Stimulated activated naive B cell treated with anti-CD40 and anti-IgM and Interleukin-4, amounts not matched to agents 10 μg/mL and 1 μg/mL and 100 μg/mL, for 72 hours (primary cell): ENCODE measurements around the gene HUNK.
A peak's percentile ranks its signal among the peaks of the same experiment; 100 is the strongest.

Experiments used
- ATAC-seq, 2 donors: fragments of 150-1000 bp; cut with Tn5 transposase; replicated peaks; 2 replicates each; pipeline ENCODE4 v1.10.0; 2021; ENCODE audit warnings: moderate library complexity in 1 of 2
- DNase-seq: peaks from one replicate; pipeline ENCODE4 v3.0.0; 2021
- H3K27ac Mint-ChIP-seq: one replicate; pipeline ENCODE4 v1.8.0; 2022; ENCODE audit warnings: mild to moderate bottlenecking, mixed read lengths
- H3K27me3 Mint-ChIP-seq, 2 donors: one replicate each; pipeline ENCODE4 v1.8.0; 2022; ENCODE audit warnings: mixed read lengths in 2 of 2
- H3K36me3 Mint-ChIP-seq, 2 donors: one replicate each; pipeline ENCODE4 v1.8.0; 2022; ENCODE audit warnings: mixed read lengths in 2 of 2, mild to moderate bottlenecking in 1 of 2
- H3K4me1 Mint-ChIP-seq, 2 donors: one replicate each; pipeline ENCODE4 v1.8.0; 2022; ENCODE audit warnings: mixed read lengths in 2 of 2, mild to moderate bottlenecking in 1 of 2
- H3K4me3 Mint-ChIP-seq, 2 donors: one replicate each; pipeline ENCODE4 v1.8.0; 2022; ENCODE audit warnings: mild to moderate bottlenecking in 2 of 2, mixed read lengths in 2 of 2, moderate library complexity in 1 of 2
- H3K9me3 Mint-ChIP-seq, 2 donors: one replicate each; pipeline ENCODE4 v1.8.0; 2022; ENCODE audit warnings: mixed read lengths in 2 of 2, mild to moderate bottlenecking in 1 of 2

HUNK gene

DNA sequence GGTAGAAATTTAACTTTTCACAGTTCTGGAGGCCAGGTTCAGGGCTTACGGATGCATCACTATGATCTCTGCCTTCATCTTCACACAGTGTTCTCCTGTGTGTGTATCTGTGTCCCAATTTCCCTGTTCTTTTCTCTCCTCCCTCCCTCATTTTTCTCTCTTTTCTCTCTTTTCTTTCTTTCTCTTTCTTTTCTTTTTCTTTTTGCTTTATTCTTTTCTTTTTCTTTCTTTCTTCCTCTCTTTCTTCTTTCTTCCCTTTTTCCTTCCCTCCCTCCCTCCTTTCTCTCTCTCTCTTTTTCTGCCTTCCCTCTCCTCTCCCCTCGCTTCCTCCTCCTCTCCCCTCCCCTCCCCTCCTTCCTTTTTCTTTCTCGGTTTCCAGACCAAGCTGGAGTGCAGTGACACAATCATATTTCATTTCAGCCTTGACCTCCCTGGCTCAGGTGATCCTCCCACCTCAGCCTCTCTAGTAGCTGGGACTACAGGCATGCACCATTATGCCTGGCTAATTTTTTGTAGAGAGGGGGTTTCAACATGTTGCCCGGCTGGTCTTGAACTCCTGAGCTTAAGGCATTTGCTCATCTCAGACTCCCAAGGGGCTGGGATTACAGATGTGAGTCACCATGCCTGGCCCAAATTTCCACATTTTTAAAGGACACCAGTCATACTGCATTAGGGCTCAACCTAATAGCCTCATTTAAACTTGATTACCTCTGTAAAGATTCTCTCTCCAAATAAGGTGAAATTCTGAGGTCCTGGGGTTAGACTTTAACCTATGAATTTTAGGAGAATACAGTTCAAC lies 115.9 kb downstream of the HUNK start:
- no peak for DNase-seq
- peaks cover 3 to 7% of the 10 kb centered on the region in 2 donors for H3K9me3 Mint-ChIP-seq
- no peak overlapping the region for H3K27ac Mint-ChIP-seq
- no peaks in the 10 kb centered on the region for H3K4me1 Mint-ChIP-seq
- H3K36me3 Mint-ChIP-seq, result no peaks in the 10 kb centered on the region
- no peak overlapping the region for H3K4me3 Mint-ChIP-seq
- peaks cover 0 to 4% of the 10 kb centered on the region in 2 donors for H3K27me3 Mint-ChIP-seq
- ATAC-seq, result no peak

DNA sequence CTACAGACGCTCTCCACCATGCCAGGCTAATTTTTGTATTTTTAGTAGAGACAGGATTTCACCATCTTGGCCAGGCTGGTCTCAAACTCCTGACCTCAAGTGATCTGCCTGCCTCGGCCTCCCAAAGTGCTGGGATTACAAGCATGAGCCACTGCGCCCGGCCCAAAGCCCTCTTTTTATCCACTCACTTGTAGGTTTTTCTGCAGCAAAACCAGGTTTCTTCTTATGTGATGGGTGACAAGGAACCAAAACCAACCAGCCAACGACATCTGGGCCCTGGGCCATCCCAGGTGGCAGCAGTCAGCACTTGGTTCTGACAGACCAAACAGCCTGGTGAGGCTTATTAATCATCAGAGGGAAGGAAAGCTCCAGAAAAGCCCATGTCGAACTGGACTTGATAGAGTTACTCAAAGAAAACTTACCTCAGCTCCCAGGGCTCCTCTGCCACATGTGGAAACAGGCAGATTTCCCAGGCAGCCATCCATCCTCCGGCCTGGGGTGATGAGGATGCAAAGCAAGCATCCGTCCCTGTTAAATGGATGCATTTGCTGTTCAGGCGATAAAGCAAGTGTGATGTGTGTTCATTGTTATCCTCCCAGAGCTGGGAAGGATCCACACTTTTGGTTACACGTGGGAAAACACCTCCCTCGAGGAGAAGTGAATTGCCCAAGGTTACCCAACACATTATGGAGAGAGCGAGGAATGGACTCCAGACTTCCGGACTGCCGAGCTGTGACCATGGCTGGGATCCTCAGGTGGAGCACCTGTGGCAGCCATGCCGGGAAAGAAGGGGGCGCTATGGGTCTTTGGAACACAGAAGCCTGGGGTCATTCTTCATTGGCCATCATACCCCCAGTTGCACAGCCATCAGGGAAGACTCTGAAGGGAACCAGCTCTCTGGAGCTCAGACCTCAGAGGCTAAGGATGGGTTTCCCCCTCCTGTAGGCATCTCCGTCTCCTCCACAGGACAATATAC lies 118.8 kb downstream of the HUNK start:
- DNase-seq, result no peak
- no peak overlapping the region for H3K4me3 Mint-ChIP-seq
- H3K36me3 Mint-ChIP-seq, result no peaks in the 10 kb centered on the region
- no peak for ATAC-seq
- no peak overlapping the region for H3K27ac Mint-ChIP-seq
- H3K9me3 Mint-ChIP-seq, result no peaks in the 10 kb centered on the region
- H3K27me3 Mint-ChIP-seq, result peaks cover 0 to 4% of the 10 kb centered on the region in 2 donors
- H3K4me1 Mint-ChIP-seq, result no peaks in the 10 kb centered on the region

DNA sequence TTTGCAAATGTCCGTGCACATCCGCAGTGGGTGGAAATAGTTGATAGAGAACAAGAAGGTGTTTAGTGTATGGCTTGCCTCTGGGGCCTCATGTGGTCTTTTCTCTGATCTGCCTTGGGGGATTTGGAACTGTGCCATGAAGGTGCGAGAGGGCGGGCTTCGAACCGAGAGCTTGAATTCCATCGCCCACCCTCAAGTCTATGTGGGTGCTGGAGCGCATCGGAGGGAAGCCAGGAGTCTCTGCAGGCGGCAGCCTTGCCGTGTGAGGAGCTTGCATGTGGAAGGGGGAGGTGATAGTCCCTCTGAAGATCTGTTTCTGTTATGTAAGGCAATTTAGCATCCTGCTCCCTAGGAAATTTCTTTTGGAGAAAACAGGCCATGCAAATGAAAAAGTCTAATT lies 119.6 kb downstream of the HUNK start:
- H3K4me1 Mint-ChIP-seq, result no peaks in the 10 kb centered on the region
- no peak overlapping the region for H3K27ac Mint-ChIP-seq
- DNase-seq (no peak), ATAC-seq (no peak)
- H3K27me3 Mint-ChIP-seq, result peaks cover 0 to 4% of the 10 kb centered on the region in 2 donors
- H3K36me3 Mint-ChIP-seq, result no peaks in the 10 kb centered on the region
- no peaks in the 10 kb centered on the region for H3K9me3 Mint-ChIP-seq
- H3K4me3 Mint-ChIP-seq, result no peak overlapping the region

DNA sequence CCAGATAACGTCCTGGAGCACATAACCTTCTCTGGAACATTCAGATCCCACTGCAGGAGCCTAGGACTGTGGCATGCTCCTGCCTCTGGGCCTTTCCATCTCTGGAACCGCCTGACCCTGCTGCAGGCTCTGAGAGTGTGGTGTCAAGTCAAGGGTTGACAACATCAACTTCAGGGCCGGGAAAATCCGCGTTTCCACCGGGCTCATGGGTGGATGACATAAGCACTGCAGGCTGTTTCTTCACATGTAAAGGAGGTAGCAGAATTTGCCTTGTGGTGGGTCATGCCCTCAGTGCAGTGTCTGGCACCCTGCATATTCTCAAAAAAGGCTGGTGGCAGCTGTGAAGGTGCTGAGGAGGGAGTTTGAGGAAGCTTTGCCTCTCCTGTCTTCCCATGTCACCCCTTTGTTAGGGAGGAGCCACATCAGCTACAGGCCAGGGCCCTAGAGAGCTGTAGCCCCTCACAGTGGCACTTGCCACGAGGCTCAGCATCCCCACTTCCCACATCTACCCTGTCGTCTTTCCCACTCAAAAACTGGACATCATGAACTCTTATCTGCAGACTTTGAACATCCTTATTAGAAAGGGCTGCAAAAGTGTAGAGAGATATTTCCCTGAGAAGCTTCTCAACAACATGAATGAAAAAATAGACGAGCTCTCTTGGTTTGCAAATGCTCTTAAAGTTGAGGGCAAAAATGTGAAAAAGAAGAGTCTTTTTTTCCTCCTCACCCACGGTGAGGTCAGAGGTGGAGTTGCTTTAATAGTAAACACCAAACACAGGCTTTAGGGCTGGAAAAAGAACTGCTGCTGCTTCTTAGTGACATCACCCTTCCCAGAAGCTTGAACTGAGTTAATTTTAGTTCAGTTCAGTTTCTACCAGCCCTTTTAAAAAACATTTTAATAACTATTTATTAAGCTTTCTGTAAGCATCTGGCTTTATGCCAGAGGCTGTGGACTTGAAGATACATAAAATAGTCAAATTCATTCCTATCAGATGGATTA lies 121.3 kb downstream of the HUNK start:
- ATAC-seq, result no peak
- Mint-ChIP-seq H3K9me3 (no peaks in the 10 kb centered on the region), H3K27me3 (peaks cover 0 to 4% of the 10 kb centered on the region in 2 donors), H3K27ac (no peak overlapping the region), H3K36me3 (no peaks in the 10 kb centered on the region), H3K4me3 (no peak overlapping the region), H3K4me1 (no peaks in the 10 kb centered on the region)
- DNase-seq, result no peak

DNA sequence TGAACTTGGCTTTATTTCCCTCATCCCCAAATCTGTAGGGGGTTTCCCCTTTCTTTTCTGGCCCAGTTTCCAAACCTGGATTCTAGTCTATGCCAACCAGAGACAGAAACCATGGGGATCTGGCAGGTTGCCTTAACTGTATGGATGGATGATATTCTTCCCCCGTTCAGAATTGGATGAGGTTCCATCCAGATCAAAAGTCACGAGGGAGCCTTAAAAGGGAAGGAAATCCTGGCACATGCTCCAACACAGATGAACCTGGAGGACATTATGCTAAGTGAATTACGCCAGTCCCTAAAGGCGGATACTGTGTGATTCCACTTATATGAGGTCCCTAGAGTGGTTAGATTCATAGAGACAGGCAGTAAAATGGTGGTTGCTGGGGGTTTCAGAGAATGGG lies 124.4 kb downstream of the HUNK start:
- DNase-seq (no peak), ATAC-seq (no peak)
- H3K27ac Mint-ChIP-seq, result no peak overlapping the region
- no peaks in the 10 kb centered on the region for H3K36me3 Mint-ChIP-seq
- H3K27me3 Mint-ChIP-seq, result peaks cover 0 to 3% of the 10 kb centered on the region in 2 donors
- H3K4me3 Mint-ChIP-seq, result no peak overlapping the region
- H3K9me3 Mint-ChIP-seq, result no peaks in the 10 kb centered on the region
- no peaks in the 10 kb centered on the region for H3K4me1 Mint-ChIP-seq

DNA sequence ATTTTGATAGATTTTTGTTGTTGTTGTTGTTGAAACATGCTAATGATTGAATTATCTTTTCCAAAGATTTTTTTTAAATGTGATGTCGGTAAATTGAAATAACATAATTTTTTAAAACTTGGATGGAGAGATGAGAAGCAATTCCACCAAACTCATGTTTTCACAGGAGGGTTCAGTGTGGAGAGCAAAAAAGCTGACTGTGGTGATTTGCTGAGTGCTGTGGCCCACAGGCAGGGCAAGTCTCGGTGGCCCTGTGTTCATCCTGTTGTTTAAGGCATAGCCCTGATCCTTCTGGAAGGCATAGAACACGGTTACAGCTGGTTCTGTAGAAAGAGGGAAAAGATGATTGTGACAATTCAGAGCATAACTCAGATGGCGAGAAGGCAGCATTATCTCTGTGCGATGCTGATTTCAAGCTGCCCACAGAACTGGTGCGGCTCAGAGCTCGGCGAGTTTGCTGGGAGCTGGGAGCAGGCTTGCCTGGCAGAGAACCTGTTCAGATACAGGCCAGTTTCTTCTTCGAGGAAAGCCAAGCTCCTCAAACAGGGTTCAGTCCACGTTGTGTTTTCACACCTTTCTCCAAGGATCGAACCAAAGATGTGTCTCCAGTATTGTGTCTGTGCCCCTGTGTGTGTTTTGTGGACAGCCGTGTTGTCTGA lies 127.1 kb downstream of the HUNK start:
- peaks cover 1 to 4% of the 10 kb centered on the region in 2 donors for H3K9me3 Mint-ChIP-seq
- no peaks in the 10 kb centered on the region for H3K36me3 Mint-ChIP-seq
- no peak for ATAC-seq
- H3K4me1 Mint-ChIP-seq, result no peaks in the 10 kb centered on the region
- no peak for DNase-seq
- peaks cover 0 to 3% of the 10 kb centered on the region in 2 donors for H3K27me3 Mint-ChIP-seq
- no peak overlapping the region for H3K4me3 Mint-ChIP-seq
- no peak overlapping the region for H3K27ac Mint-ChIP-seq

DNA sequence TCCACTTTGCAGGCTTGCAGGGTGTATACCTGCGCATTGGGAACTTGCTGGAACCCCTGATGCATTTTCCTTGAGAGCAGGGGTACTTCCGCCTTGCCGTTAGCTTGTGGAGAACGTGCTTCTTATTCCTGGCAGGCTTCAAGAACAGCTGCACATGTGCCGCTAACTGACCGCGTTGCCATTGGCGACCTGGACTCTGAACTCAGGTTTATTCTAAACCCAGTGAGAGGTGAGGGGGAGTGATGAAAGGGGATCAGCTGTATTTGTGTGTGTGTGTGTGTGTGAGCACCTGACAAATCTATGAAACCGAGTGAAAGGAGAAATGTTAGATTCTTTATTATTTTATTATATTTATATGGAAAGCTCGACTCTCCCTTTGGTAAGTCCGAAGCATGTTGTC lies 128.6 kb downstream of the HUNK start:
- DNase-seq (no peak), ATAC-seq (no peak)
- no peaks in the 10 kb centered on the region for H3K4me1 Mint-ChIP-seq
- H3K4me3 Mint-ChIP-seq, result no peak overlapping the region
- no peak overlapping the region for H3K27ac Mint-ChIP-seq
- no peaks in the 10 kb centered on the region for H3K36me3 Mint-ChIP-seq
- peaks cover 0 to 3% of the 10 kb centered on the region in 2 donors for H3K27me3 Mint-ChIP-seq
- peaks cover 1 to 4% of the 10 kb centered on the region in 2 donors for H3K9me3 Mint-ChIP-seq

DNA sequence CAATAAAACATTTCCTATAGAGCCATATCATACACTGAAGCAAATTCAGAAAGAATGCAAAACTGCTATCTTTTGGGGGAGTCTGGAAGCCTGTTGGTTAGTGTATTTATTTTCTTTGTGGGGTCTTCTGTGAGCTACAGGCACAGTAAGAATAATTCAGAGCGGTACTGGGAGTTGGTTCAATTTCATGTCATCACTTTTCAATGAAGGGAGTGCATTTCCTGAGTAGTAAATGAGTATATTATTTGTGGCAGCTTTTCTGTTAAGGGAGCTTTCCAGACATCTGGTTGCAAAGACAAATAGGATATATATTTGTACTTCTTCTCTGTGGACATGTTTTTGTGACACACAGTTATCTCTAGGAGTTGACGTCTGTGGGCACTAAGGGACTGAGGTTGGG lies 130.6 kb downstream of the HUNK start:
- Mint-ChIP-seq H3K4me3 (no peak overlapping the region), H3K4me1 (no peaks in the 10 kb centered on the region), H3K27me3 (peaks cover under 1 to 3% of the 10 kb centered on the region in 2 donors), H3K27ac (no peak overlapping the region), H3K36me3 (no peaks in the 10 kb centered on the region), H3K9me3 (peaks cover 1 to 4% of the 10 kb centered on the region in 2 donors)
- ATAC-seq (no peak), DNase-seq (no peak)

DNA sequence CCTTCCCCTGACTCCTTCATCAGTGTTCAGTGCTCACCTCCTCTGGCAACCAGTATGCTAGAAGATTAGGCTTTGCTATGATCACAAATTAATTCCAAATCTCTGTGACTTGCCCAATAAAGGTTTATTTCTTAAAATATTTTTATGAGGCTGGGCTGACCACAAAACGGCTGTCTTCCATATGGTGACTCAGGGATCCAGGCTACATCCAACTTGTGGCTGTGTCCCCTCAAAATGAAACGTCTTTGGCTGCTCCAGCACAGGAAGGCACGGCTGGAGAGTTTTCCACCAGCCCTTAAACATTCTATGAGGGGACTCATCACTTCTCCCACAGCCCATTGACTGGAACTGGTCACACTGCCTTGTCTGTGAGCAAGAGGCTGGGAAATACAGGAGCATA lies 131.5 kb downstream of the HUNK start:
- Mint-ChIP-seq H3K9me3 (peaks cover 5 to 9% of the 10 kb centered on the region in 2 donors), H3K27me3 (peaks cover 7 to 8% of the 10 kb centered on the region in 2 donors), H3K4me3 (no peak overlapping the region), H3K27ac (no peak overlapping the region), H3K4me1 (no peaks in the 10 kb centered on the region), H3K36me3 (no peaks in the 10 kb centered on the region)
- no peak for DNase-seq
- ATAC-seq, result no peak

DNA sequence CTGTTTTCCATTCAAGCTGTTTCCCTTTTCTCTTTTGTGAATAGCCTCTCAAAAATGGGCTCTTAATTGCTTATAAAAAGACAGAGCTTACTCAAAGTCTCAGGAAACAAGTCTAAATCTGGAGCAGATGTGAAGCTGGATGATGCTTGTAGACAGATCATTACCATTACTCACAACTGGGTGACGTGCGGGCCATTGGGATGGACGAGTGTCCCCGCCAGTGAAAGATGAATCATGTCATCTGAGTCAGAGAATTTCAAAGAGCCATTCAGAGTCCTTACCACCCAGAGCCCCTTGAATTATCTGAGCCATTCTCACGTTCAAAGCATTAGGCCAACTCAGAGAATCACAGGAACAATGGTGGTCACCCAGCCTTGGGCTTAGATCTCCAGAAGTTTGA lies 134.6 kb downstream of the HUNK start:
- peaks cover 6 to 9% of the 10 kb centered on the region in 2 donors for H3K9me3 Mint-ChIP-seq
- no peak overlapping the region for H3K27ac Mint-ChIP-seq
- no peak overlapping the region for H3K4me3 Mint-ChIP-seq
- ATAC-seq (no peak), DNase-seq (no peak)
- peaks cover 5 to 7% of the 10 kb centered on the region in 2 donors for H3K27me3 Mint-ChIP-seq
- H3K36me3 Mint-ChIP-seq, result no peaks in the 10 kb centered on the region
- H3K4me1 Mint-ChIP-seq, result no peaks in the 10 kb centered on the region

DNA sequence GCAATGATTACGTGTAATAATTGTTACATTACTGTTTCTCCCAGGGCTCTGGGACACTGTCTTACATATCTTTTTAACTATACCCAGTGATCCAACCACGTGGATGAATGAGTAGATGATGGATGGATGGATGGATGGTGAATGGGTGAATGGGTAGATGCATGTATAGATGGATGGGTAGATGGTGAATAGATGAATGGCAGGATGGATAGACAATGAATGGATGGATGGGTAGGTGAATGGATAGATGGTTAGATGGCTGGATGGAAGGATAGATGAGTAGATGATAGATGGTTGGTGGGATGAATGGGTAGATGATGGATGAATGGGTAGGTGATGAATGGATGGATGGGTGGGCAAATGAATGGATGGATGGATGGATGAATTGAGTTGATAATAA lies 135.9 kb downstream of the HUNK start:
- Mint-ChIP-seq H3K4me1 (no peaks in the 10 kb centered on the region), H3K4me3 (no peak overlapping the region), H3K27me3 (peaks cover 5 to 7% of the 10 kb centered on the region in 2 donors), H3K36me3 (no peaks in the 10 kb centered on the region), H3K27ac (no peak overlapping the region), H3K9me3 (peaks cover 5 to 6% of the 10 kb centered on the region in 2 donors)
- no peak for DNase-seq
- no peak for ATAC-seq

DNA sequence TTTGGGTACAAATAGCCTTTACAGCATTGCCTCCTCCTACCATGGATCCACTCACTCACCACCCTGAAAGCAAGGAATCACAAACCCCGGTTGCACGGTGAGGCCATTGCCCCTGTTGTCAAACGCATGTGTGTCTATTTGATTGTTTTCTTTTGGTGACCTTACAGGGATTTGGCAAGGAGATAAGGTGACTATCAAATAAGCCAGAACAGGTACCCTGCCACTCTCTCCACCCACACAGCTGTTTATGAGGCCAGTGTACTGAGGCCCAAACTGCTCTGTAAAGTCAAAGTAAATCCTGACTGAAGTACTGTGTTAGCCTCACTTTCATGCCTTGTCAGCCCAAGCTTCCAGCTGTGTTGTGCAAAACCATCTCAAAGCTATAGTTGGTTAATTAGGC lies 136.4 kb downstream of the HUNK start:
- no peak for DNase-seq
- Mint-ChIP-seq H3K4me3 (no peak overlapping the region), H3K4me1 (no peaks in the 10 kb centered on the region), H3K9me3 (peaks cover 4 to 5% of the 10 kb centered on the region in 2 donors), H3K36me3 (no peaks in the 10 kb centered on the region), H3K27me3 (peaks cover 5 to 7% of the 10 kb centered on the region in 2 donors), H3K27ac (no peak overlapping the region)
- ATAC-seq, result no peak

DNA sequence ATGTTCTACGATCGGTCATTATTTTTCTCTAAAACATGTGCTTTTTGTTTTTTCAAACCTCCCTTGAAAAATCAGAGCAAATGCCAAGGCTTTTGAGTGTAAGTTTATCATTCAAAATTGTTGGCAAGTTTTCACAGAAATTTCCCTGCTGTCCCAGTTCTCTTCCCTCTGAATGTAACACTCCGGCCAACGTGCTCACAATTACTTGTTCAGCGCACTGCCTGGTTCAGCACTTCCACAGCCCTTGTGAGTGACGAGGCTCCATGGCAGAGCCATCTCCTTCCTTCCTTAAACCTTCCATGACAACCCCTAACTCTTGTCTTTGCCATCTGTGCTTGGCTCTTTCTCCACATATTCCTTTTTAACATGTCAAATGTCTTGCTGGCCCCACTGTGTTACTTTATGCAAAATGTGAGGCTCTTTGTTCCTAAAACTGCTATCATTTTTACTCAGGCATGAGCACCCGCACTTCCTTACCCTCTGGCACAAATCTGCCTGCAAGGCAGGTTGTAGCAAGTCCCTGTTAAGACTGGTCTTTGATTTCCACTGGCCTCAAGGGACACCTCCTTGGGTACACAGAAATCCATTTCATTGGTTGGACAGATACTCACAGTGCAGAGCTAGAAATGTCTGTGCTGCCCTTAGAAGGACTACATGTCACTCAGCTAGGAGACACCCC lies 142.8 kb downstream of the HUNK start:
- no peak overlapping the region for H3K4me3 Mint-ChIP-seq
- no peaks in the 10 kb centered on the region for H3K36me3 Mint-ChIP-seq
- H3K27me3 Mint-ChIP-seq, result no peaks in the 10 kb centered on the region
- H3K9me3 Mint-ChIP-seq, result no peaks in the 10 kb centered on the region
- DNase-seq, result no peak
- no peaks in the 10 kb centered on the region for H3K4me1 Mint-ChIP-seq
- ATAC-seq, result peak in 1 of 2 donors; percentile 41
- no peak overlapping the region for H3K27ac Mint-ChIP-seq
